Measurements from ENCODE around the gene VPS4A.

- TF ChIP-seq TARDBP (IDR thresholded peaks at IDR 0.05) (no peak), ZNF384 (IDR thresholded peaks at IDR 0.05) (no peak), SP1 (IDR thresholded peaks at IDR 0.05) (no peak), HDGF (IDR thresholded peaks at IDR 0.05; ENCODE audit: borderline replicate concordance) (no peak), FOXA1 (IDR thresholded peaks at IDR 0.05) (no peak), LEF1 (IDR thresholded peaks at IDR 0.05; ENCODE audit: borderline replicate concordance) (no peak), ELF4 (IDR thresholded peaks at IDR 0.05) (no peak), PKNOX1 (IDR thresholded peaks at IDR 0.05) (no peak), ARNT (IDR thresholded peaks at IDR 0.05) (no peak), FOXK2 (IDR thresholded peaks at IDR 0.05) (no peak), SUZ12 (IDR thresholded peaks at IDR 0.05) (no peak), BHLHE40 (IDR thresholded peaks at IDR 0.05; ENCODE audit: borderline replicate concordance) (no peak)
Observed at GRCh38 chr16:69344171-69344570, 33.0 kb downstream of the VPS4A start.

Measured in HEK293T (cell line).